Measurements from ENCODE around the gene PTPRT.

The PTPRT gene

GRCh38 chr20:42461965-42462593, 727.6 kb downstream of the PTPRT start:
- Mint-ChIP-seq H3K4me1 (ENCODE audit: low read depth) (no peaks in the 10 kb centered on the region), H3K9me3 (no peaks in the 10 kb centered on the region), H3K4me3 (no peak overlapping the region), H3K27ac (no peak overlapping the region), H3K27me3 (no peaks in the 10 kb centered on the region), H3K36me3 (ENCODE audit: low read depth) (no peaks in the 10 kb centered on the region)
- no peak for DNase-seq

- no peaks in the 10 kb centered on the region for H3K36me3 Mint-ChIP-seq (ENCODE audit: low read depth)
- no peak overlapping the region for H3K27ac Mint-ChIP-seq
- H3K4me3 Mint-ChIP-seq = no peak overlapping the region
- DNase-seq = no peak
- H3K9me3 Mint-ChIP-seq = no peaks in the 10 kb centered on the region
- no peaks in the 10 kb centered on the region for H3K4me1 Mint-ChIP-seq (ENCODE audit: low read depth)
- H3K27me3 Mint-ChIP-seq = no peaks in the 10 kb centered on the region
Observed at GRCh38 chr20:42461291-42461690, 728.4 kb downstream of the PTPRT start.

- no peaks in the 10 kb centered on the region for H3K27me3 Mint-ChIP-seq
- H3K9me3 Mint-ChIP-seq = no peaks in the 10 kb centered on the region
- H3K36me3 Mint-ChIP-seq (ENCODE audit: low read depth) = no peaks in the 10 kb centered on the region
Observed at GRCh38 chr20:42447270-42447669, 742.4 kb downstream of the PTPRT start.

GRCh38 chr20:42444799-42445198, 744.9 kb downstream of the PTPRT start:
- H3K27ac Mint-ChIP-seq = no peak overlapping the region
- H3K9me3 Mint-ChIP-seq = no peaks in the 10 kb centered on the region
- no peaks in the 10 kb centered on the region for H3K4me1 Mint-ChIP-seq (ENCODE audit: low read depth)
- H3K27me3 Mint-ChIP-seq = no peaks in the 10 kb centered on the region
- DNase-seq = no peak
- H3K4me3 Mint-ChIP-seq = no peak overlapping the region
- no peaks in the 10 kb centered on the region for H3K36me3 Mint-ChIP-seq (ENCODE audit: low read depth)

More at GRCh38 chr20:42447270-42447669, 742.4 kb downstream of the PTPRT start:
- DNase-seq = no peak
- no peaks in the 10 kb centered on the region for H3K4me1 Mint-ChIP-seq (ENCODE audit: low read depth)
- H3K27ac Mint-ChIP-seq = no peak overlapping the region
- H3K4me3 Mint-ChIP-seq = no peak overlapping the region

GRCh38 chr20:42443200-42443599, 746.5 kb downstream of the PTPRT start:
- Mint-ChIP-seq H3K36me3 (ENCODE audit: low read depth) (no peaks in the 10 kb centered on the region), H3K27ac (no peak overlapping the region), H3K4me3 (no peak overlapping the region), H3K4me1 (ENCODE audit: low read depth) (no peaks in the 10 kb centered on the region), H3K27me3 (no peaks in the 10 kb centered on the region), H3K9me3 (no peaks in the 10 kb centered on the region)
- DNase-seq = no peak

- H3K27me3 Mint-ChIP-seq = no peaks in the 10 kb centered on the region
- H3K9me3 Mint-ChIP-seq = no peaks in the 10 kb centered on the region
- H3K4me1 Mint-ChIP-seq (ENCODE audit: low read depth) = no peaks in the 10 kb centered on the region
- no peaks in the 10 kb centered on the region for H3K36me3 Mint-ChIP-seq (ENCODE audit: low read depth)
- no peak overlapping the region for H3K4me3 Mint-ChIP-seq
- no peak overlapping the region for H3K27ac Mint-ChIP-seq
- no peak for DNase-seq
Observed at GRCh38 chr20:42442716-42443115, 747.0 kb downstream of the PTPRT start.

- Mint-ChIP-seq H3K9me3 (peaks cover 2% of the 10 kb centered on the region), H3K36me3 (ENCODE audit: low read depth) (no peaks in the 10 kb centered on the region), H3K4me3 (no peak overlapping the region), H3K27ac (no peak overlapping the region), H3K27me3 (no peaks in the 10 kb centered on the region), H3K4me1 (ENCODE audit: low read depth) (no peaks in the 10 kb centered on the region)
- no peak for DNase-seq
Observed at GRCh38 chr20:42441864-42442331, 747.8 kb downstream of the PTPRT start.

- H3K4me1 Mint-ChIP-seq (ENCODE audit: low read depth) = no peaks in the 10 kb centered on the region
- no peaks in the 10 kb centered on the region for H3K36me3 Mint-ChIP-seq (ENCODE audit: low read depth)
- no peak for DNase-seq
- no peaks in the 10 kb centered on the region for H3K27me3 Mint-ChIP-seq
- peaks cover 2% of the 10 kb centered on the region for H3K9me3 Mint-ChIP-seq
- no peak overlapping the region for H3K4me3 Mint-ChIP-seq
- H3K27ac Mint-ChIP-seq = no peak overlapping the region
Observed at GRCh38 chr20:42441196-42441863, 748.4 kb downstream of the PTPRT start.

- no peaks in the 10 kb centered on the region for H3K36me3 Mint-ChIP-seq (ENCODE audit: low read depth)
- peaks cover 2% of the 10 kb centered on the region for H3K9me3 Mint-ChIP-seq
- H3K27ac Mint-ChIP-seq = no peak overlapping the region
- no peak for DNase-seq
- no peaks in the 10 kb centered on the region for H3K27me3 Mint-ChIP-seq
- H3K4me3 Mint-ChIP-seq = no peak overlapping the region
- H3K4me1 Mint-ChIP-seq (ENCODE audit: low read depth) = no peaks in the 10 kb centered on the region
Observed at GRCh38 chr20:42435230-42435629, 754.5 kb downstream of the PTPRT start.

- peaks cover 7% of the 10 kb centered on the region for H3K9me3 Mint-ChIP-seq
- H3K4me3 Mint-ChIP-seq = no peak overlapping the region
- no peaks in the 10 kb centered on the region for H3K36me3 Mint-ChIP-seq (ENCODE audit: low read depth)
- no peaks in the 10 kb centered on the region for H3K4me1 Mint-ChIP-seq (ENCODE audit: low read depth)
- no peak overlapping the region for H3K27ac Mint-ChIP-seq
- H3K27me3 Mint-ChIP-seq = no peaks in the 10 kb centered on the region
- no peak for DNase-seq
Observed at GRCh38 chr20:42432496-42433334, 757.0 kb downstream of the PTPRT start.

GRCh38 chr20:42430598-42430997, 759.1 kb downstream of the PTPRT start:
- Mint-ChIP-seq H3K4me3 (no peak overlapping the region), H3K27me3 (no peaks in the 10 kb centered on the region), H3K36me3 (ENCODE audit: low read depth) (no peaks in the 10 kb centered on the region), H3K4me1 (ENCODE audit: low read depth) (no peaks in the 10 kb centered on the region), H3K27ac (no peak overlapping the region), H3K9me3 (peaks cover 11% of the 10 kb centered on the region)
- no peak for DNase-seq

GRCh38 chr20:42429761-42430458, 759.8 kb downstream of the PTPRT start:
- Mint-ChIP-seq H3K4me3 (no peak overlapping the region), H3K4me1 (ENCODE audit: low read depth) (no peaks in the 10 kb centered on the region), H3K36me3 (ENCODE audit: low read depth) (no peaks in the 10 kb centered on the region), H3K27ac (no peak overlapping the region), H3K9me3 (peaks cover 11% of the 10 kb centered on the region), H3K27me3 (no peaks in the 10 kb centered on the region)
- DNase-seq = no peak

- H3K27me3 Mint-ChIP-seq = no peaks in the 10 kb centered on the region
- no peak overlapping the region for H3K4me3 Mint-ChIP-seq
- no peaks in the 10 kb centered on the region for H3K4me1 Mint-ChIP-seq (ENCODE audit: low read depth)
Observed at GRCh38 chr20:42419814-42420532, 769.7 kb downstream of the PTPRT start.

GRCh38 chr20:42406826-42407225, 782.9 kb downstream of the PTPRT start:
- Mint-ChIP-seq H3K36me3 (ENCODE audit: low read depth) (no peaks in the 10 kb centered on the region), H3K27me3 (no peaks in the 10 kb centered on the region), H3K4me3 (no peak overlapping the region), H3K9me3 (peaks cover 9% of the 10 kb centered on the region), H3K27ac (no peak overlapping the region), H3K4me1 (ENCODE audit: low read depth) (no peaks in the 10 kb centered on the region)
- no peak for DNase-seq

More at GRCh38 chr20:42419814-42420532, 769.7 kb downstream of the PTPRT start:
- no peak for DNase-seq
- Mint-ChIP-seq H3K9me3 (peaks cover 3% of the 10 kb centered on the region), H3K27ac (no peak overlapping the region), H3K36me3 (ENCODE audit: low read depth) (no peaks in the 10 kb centered on the region)

Data from activated T-cell treated with anti-CD3 and anti-CD28 coated beads, Interleukin-2, amount 50 U/mL, for 24 hours (primary cell).